Large intestine (tissue), 3 donors: ENCODE measurements around the gene MAP2K5. TPM values are rescaled to one million over a fixed set of nuclear protein-coding genes. Genes with fewer than 3 reads are reported as not detected.

Experiments
- DNase-seq, 2 donors: peaks; one replicate each; pipeline versions ENCODE4 v3.0.0 to v3.0.0-alpha.2; 2013
- H3K27ac ChIP-seq: one replicate; pipeline ENCODE4 v1.5.1; 2013; ENCODE audit warnings: low read length
- H3K27me3 ChIP-seq: 2 replicates; pipeline ENCODE4 v1.6.1; 2013; ENCODE audit warnings: low read length; ENCODE audit not compliant: control insufficient read depth, insufficient read depth
- H3K36me3 ChIP-seq: 2 replicates; pipeline ENCODE4 v1.6.1; 2013; ENCODE audit warnings: low read length; ENCODE audit not compliant: control insufficient read depth, insufficient read depth
- H3K4me1 ChIP-seq: one replicate; pipeline ENCODE4 v1.6.1; 2013; ENCODE audit warnings: low read length; ENCODE audit not compliant: control insufficient read depth, insufficient read depth
- H3K4me3 ChIP-seq: one replicate; pipeline ENCODE4 v1.5.1; 2013; ENCODE audit warnings: low read length
- H3K9me3 ChIP-seq: one replicate; pipeline ENCODE4 v1.6.1; 2013; ENCODE audit warnings: mild to moderate bottlenecking, low read depth, low read length, moderate library complexity; ENCODE audit not compliant: control insufficient read depth
- WGBS: methylation state at CpG from one replicate; pipeline ENCODE4 v1.1.5; 2013; ENCODE audit warnings: low lambda C conversion rate; ENCODE audit not compliant: insufficient coverage; 5-methylcytosine and 5-hydroxymethylcytosine counted together
- polyA plus RNA-seq: library from polyadenylated mRNA; unstranded; fragments of 120-200 nt; gene quantifications from one replicate; pipeline ENCODE4 v1.2.1, GENCODE V29; 2013

The MAP2K5 gene
- polyA plus RNA-seq, 1 donor, result 13.7 TPM

- peaks cover 27% of the 10 kb centered on the region for H3K9me3 ChIP-seq
- H3K4me3 ChIP-seq, result no peak overlapping the region
- DNase-seq, result no peak
- H3K4me1 ChIP-seq, result peaks cover 20% of the 10 kb centered on the region
- WGBS, result 0% methylated on average over 3 of the region's 94 CpGs
- no peaks in the 10 kb centered on the region for H3K36me3 ChIP-seq
- peaks cover 93% of the 10 kb centered on the region for H3K27me3 ChIP-seq
- no peak overlapping the region for H3K27ac ChIP-seq
Measured at GRCh38 chr15:67823314-67824196, 281.1 kb downstream of the MAP2K5 start.

- peaks cover 33% of the 10 kb centered on the region for H3K9me3 ChIP-seq
- H3K27ac ChIP-seq, result no peak overlapping the region
- peaks cover 94% of the 10 kb centered on the region for H3K27me3 ChIP-seq
- H3K4me3 ChIP-seq, result no peak overlapping the region
- no peak for DNase-seq
- peaks cover 24% of the 10 kb centered on the region for H3K4me1 ChIP-seq
- no peaks in the 10 kb centered on the region for H3K36me3 ChIP-seq
- 17% methylated on average over 1 of the region's 21 CpGs for WGBS
Measured at GRCh38 chr15:67824197-67824968, 281.9 kb downstream of the MAP2K5 start.

- no peaks in the 10 kb centered on the region for H3K36me3 ChIP-seq
- peaks cover 28% of the 10 kb centered on the region for H3K9me3 ChIP-seq
- H3K4me1 ChIP-seq, result peaks cover 23% of the 10 kb centered on the region
- peak in 1 of 2 donors; percentile 30 for DNase-seq
- WGBS, result no CpG with 5 or more reads among the region's 58 CpGs
- H3K27ac ChIP-seq, result no peak within 1 kb of the TSS
- no peak within 1 kb of the TSS for H3K4me3 ChIP-seq
- H3K27me3 ChIP-seq, result peaks cover 94% of the 10 kb centered on the region
Measured at GRCh38 chr15:67824976-67825880, 282.7 kb downstream of the MAP2K5 start, which contains the start of gene SKOR1. SKOR1 (plus strand) TSS chr15:67825509; CDS start chr15:67825603, 94 bp downstream.

- peaks cover 17% of the 10 kb centered on the region for H3K4me1 ChIP-seq
- H3K27me3 ChIP-seq, result peaks cover 94% of the 10 kb centered on the region
- H3K36me3 ChIP-seq, result no peaks in the 10 kb centered on the region
- H3K9me3 ChIP-seq, result peaks cover 27% of the 10 kb centered on the region
- DNase-seq, result no peak
- H3K27ac ChIP-seq, result no peak overlapping the region
- H3K4me3 ChIP-seq, result no peak overlapping the region
- no CpG with 5 or more reads among the region's 77 CpGs for WGBS
Measured at GRCh38 chr15:67825881-67826716, 283.6 kb downstream of the MAP2K5 start.

- no CpG with 5 or more reads among the region's 88 CpGs for WGBS
- H3K27me3 ChIP-seq, result peaks cover 94% of the 10 kb centered on the region
- no peak overlapping the region for H3K27ac ChIP-seq
- no peak for DNase-seq
- H3K4me3 ChIP-seq, result no peak overlapping the region
- H3K36me3 ChIP-seq, result no peaks in the 10 kb centered on the region
- peaks cover 27% of the 10 kb centered on the region for H3K9me3 ChIP-seq
- H3K4me1 ChIP-seq, result peaks cover 17% of the 10 kb centered on the region
Measured at GRCh38 chr15:67826717-67827561, 284.4 kb downstream of the MAP2K5 start.

GRCh38 chr15:67827562-67828277 is 285.2 kb downstream of the MAP2K5 start:
- Histone ChIP-seq H3K27me3 (peaks cover 94% of the 10 kb centered on the region), H3K36me3 (no peaks in the 10 kb centered on the region), H3K27ac (no peak overlapping the region), H3K9me3 (peaks cover 27% of the 10 kb centered on the region), H3K4me3 (no peak overlapping the region), H3K4me1 (peaks cover 19% of the 10 kb centered on the region)
- no CpG with 5 or more reads among the region's 91 CpGs for WGBS
- DNase-seq, result no peak

- no peak for DNase-seq
- H3K4me3 ChIP-seq, result no peak overlapping the region
Measured at GRCh38 chr15:67828278-67828968, 285.9 kb downstream of the MAP2K5 start.

GRCh38 chr15:67828969-67829646 is 286.6 kb downstream of the MAP2K5 start:
- Histone ChIP-seq H3K27ac (no peak overlapping the region), H3K36me3 (no peaks in the 10 kb centered on the region), H3K4me1 (peaks cover 32% of the 10 kb centered on the region), H3K27me3 (peaks cover 98% of the 10 kb centered on the region), H3K9me3 (peaks cover 27% of the 10 kb centered on the region), H3K4me3 (no peak overlapping the region)
- DNase-seq, result no peak
- WGBS, result 0% methylated on average over 2 of the region's 54 CpGs

More at GRCh38 chr15:67828278-67828968, 285.9 kb downstream of the MAP2K5 start:
- Histone ChIP-seq H3K27ac (no peak overlapping the region), H3K36me3 (no peaks in the 10 kb centered on the region), H3K9me3 (peaks cover 27% of the 10 kb centered on the region), H3K27me3 (peaks cover 98% of the 10 kb centered on the region), H3K4me1 (peaks cover 26% of the 10 kb centered on the region)
- WGBS, result 0% methylated on average over 1 of the region's 40 CpGs
